Heart left ventricle (tissue), 16 donors: ENCODE results near the gene CPT2. TPM values are rescaled to one million over a fixed set of nuclear protein-coding genes. Genes with fewer than 3 reads are reported as not detected.
"Not testable (repeated sequence)": the region's sequence is repeated elsewhere in the genome, so short reads cannot be mapped to it uniquely, and the experiment has no call there.

Source experiments
- ATAC-seq, 4 donors: fragments of 200-7000 bp; cut with Tn5 transposase; one replicate each; pipeline ENCODE4 v1.9.1; 2020 to 2022; ENCODE audit warnings: moderate library complexity in 4 of 4, mild to moderate bottlenecking in 3 of 4, moderate number of reproducible peaks in 1 of 4
- DNase-seq, 5 donors: peaks; one replicate each; pipeline ENCODE4 v3.0.0-alpha.2; 2020
- H3K27ac ChIP-seq, 12 donors: fragments of 200-600 bp; sonication (generic) in 4 of 12; one replicate each; pipeline versions ENCODE4 v1.5.0 to v1.8.0; 2016 to 2022; ENCODE audit warnings: mild to moderate bottlenecking in 2 of 12
- H3K27me3 ChIP-seq, 9 donors: fragments of 200-600 bp; sonication (generic) in 2 of 9; one replicate each; pipeline versions ENCODE4 v1.5.1 to v1.8.0; 2016 to 2022; ENCODE audit warnings: mild to moderate bottlenecking in 3 of 9
- H3K36me3 ChIP-seq, 9 donors: fragments of 200-600 bp; sonication (generic) in 2 of 9; one replicate each; pipeline versions ENCODE4 v1.5.0 to v1.8.0; 2018 to 2022; ENCODE audit warnings: mild to moderate bottlenecking in 2 of 9
- H3K4me1 ChIP-seq, 12 donors: fragments of 200-600 bp; sonication (generic) in 4 of 12; one replicate each; pipeline versions ENCODE4 v1.5.0 to v1.8.0; 2016 to 2022; ENCODE audit warnings: mild to moderate bottlenecking in 3 of 12
- H3K4me3 ChIP-seq, 12 donors: fragments of 200-600 bp; sonication (generic) in 4 of 12; one replicate each; pipeline versions ENCODE4 v1.5.0 to v1.8.0; 2017 to 2022; ENCODE audit warnings: mild to moderate bottlenecking in 9 of 12, moderate library complexity in 4 of 12
- H3K9me3 ChIP-seq, 12 donors: fragments of 200-600 bp; sonication (generic) in 4 of 12; one replicate each; pipeline versions ENCODE4 v1.5.0 to v1.8.0; 2016 to 2022; ENCODE audit warnings: mild to moderate bottlenecking in 1 of 12
- POLR2A ChIP-seq, 2 donors: fragments of 450-650 bp; IDR thresholded peaks; one replicate each; pipeline ENCODE4 v1.6.1; 2017; ENCODE audit warnings: antibody characterized with exemption in 2 of 2, mild to moderate bottlenecking in 2 of 2, moderate library complexity in 2 of 2
- WGBS, 4 donors: extraction: QIAGEN DNeasy Blood & Tissue Kit in 2 of 4; methylation state at CpG; one replicate each; pipeline versions ENCODE4 v1.1.5 to v1.1.7; 2013 to 2018; 5-methylcytosine and 5-hydroxymethylcytosine counted together
- intact Hi-C, 10 donors: fragments of 100-400 bp; cut with DNase I; formaldehyde crosslinking; loops; one replicate each; pipeline versions ENCODE4 v1.11.1 to v1.14.2; 2022
- polyA plus RNA-seq, 2 donors: library from polyadenylated mRNA; stranded (reverse); fragments of 200-250 nt; gene quantifications; one replicate each; pipeline ENCODE4 v1.2.3, GENCODE V29; 2013
- total RNA-seq, 9 donors: library from RNA; depleted of rRNA in 2 of 9; stranded (reverse); fragments of >200 nt in 2 of 9; fragmentation: NEBNext Ultra II Directional in 3 of 9; extraction: Animal tissue kit (Norgen Biotek cat#: 25700) in 3 of 9; gene quantifications; one replicate each; pipeline versions ENCODE4 v1.1.0 to v1.2.4, GENCODE V29; 2016 to 2023
- TF ChIP-seq, protein P1 (sequence below), 12 donors: fragments of 200-600 bp; sonication (generic) in 4 of 12; IDR thresholded peaks; one replicate each; pipeline versions ENCODE4 v1.5.0 to v1.8.0; 2018 to 2022; ENCODE audit warnings: antibody characterized with exemption in 12 of 12, mild to moderate bottlenecking in 5 of 12
- donor health status: ischemic (EF 13 %, LVEDD 7.1; RV severe dilation, severe dysfunction).
- donor health status: healthy with polysubstance abuse.
- donor health status: DM: no; HTN: yes; CAD: no.
- donor health status: DM: no; HTN: no; CAD: no.
- donor health status: ischemic (EF 25% LVEDD 6.9; RV normal size, moderate dysfunction).
- donor health status: ischemic (EF 25% LVEDD 5.7; RV mildly dilated, moderate dysfunction).
- donor health status: healthy.
- donor health status: DM: yes; HTN: yes; CAD: no.
- donor health status: ischemic (EF 35%, LVEDD 5.7; RV mildly dilated, moderate dysfunction).
- donor health status: nonischemic (EF 11% LVEDD 7.7; RV severe dilation, severe dysfunction).
- donor health status: DM: yes; HTN: yes; CAD: no.
- donor health status: PGD.
- donor health status: ischemic (EF 29% LVEDD 5.4; RV normal size, mild dysfunction).
- donor health status: nonischemic (EF 23%, LVEDD 6.1; RV moderate dilation, normal function).

The CPT2 gene
- total and polyA plus RNA-seq, 11 donors, result 14.7 to 62.3 (median 34.0) TPM

DNA sequence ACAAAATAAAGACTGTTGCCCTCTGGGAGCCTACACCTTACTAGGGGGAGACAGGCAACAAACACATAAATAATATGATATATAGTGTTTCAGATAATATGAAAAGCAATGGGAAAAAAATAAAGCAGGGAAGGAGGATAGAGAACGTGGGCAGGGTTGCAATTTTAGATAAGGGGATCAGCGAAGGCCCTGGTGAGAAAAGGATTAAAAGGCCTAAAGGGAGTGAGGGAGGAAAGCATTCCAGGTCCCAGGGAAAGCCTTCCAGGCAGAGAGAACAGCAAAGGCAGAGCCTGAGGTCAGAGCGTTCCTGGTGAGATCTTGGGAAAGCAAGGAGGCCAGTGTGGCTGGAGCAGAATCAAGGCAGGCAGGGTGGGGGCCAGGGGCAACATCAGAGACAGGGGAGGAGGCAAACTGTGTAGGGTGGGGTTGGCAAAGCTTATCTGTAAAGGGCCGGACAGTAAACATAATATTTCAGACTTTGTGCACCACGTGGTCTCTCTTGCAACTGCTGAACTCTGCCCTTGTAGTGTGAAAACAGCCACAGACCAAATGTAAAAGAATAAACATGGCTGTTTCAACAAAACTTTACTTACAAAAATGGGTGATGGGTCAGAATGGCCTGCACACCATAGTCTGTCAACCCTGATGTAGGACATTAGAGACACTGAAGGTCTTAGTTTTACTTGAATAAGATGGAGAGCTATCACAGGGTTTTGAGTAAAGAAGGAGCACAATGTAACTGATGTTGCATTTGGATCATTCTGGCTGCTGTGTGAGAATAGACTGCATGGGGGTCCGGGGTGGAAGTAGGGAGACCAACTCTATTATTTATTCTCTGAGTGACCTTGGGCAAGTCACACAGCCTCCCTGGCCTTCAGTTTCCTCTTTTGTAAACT lies 13.3 kb upstream of the CPT2 start:
- peak in 1 of 5 donors; percentile 54 for DNase-seq
- H3K27me3 ChIP-seq, result no peaks in the 10 kb centered on the region
- peak overlapping the region in 4 of 12 donors; percentile 16 to 45 (median 36) for H3K27ac ChIP-seq
- H3K4me3 ChIP-seq, result no peak overlapping the region
- peaks cover 0 to 19% (median 6%) of the 10 kb centered on the region in 12 donors for H3K4me1 ChIP-seq
- H3K9me3 ChIP-seq, result peaks cover 0 to 2% (median 0%) of the 10 kb centered on the region in 12 donors
- intact Hi-C loops, result loop anchor here in 8 of 10 donors (5.0 to 10.0 kb wide), 11 partner anchors 119 to 489 kb away; partner anchors contain the start of genes PODN (in 2 of the 8), COA7 (in 1 of the 8), ECHDC2 (in 1 of the 8) and SCP2 (in 1 of the 8)
- H3K36me3 ChIP-seq, result no peaks in the 10 kb centered on the region
- WGBS, 4 donors, result 70 to 79% (median 74%) methylated on average over 6 of the region's 6 CpGs
- ATAC-seq, result peak in 2 of 4 donors; percentile 40 to 71
- TF ChIP-seq POLR2A (IDR thresholded peaks at IDR 0.05), result no peak
- TF ChIP-seq, protein P1, sequence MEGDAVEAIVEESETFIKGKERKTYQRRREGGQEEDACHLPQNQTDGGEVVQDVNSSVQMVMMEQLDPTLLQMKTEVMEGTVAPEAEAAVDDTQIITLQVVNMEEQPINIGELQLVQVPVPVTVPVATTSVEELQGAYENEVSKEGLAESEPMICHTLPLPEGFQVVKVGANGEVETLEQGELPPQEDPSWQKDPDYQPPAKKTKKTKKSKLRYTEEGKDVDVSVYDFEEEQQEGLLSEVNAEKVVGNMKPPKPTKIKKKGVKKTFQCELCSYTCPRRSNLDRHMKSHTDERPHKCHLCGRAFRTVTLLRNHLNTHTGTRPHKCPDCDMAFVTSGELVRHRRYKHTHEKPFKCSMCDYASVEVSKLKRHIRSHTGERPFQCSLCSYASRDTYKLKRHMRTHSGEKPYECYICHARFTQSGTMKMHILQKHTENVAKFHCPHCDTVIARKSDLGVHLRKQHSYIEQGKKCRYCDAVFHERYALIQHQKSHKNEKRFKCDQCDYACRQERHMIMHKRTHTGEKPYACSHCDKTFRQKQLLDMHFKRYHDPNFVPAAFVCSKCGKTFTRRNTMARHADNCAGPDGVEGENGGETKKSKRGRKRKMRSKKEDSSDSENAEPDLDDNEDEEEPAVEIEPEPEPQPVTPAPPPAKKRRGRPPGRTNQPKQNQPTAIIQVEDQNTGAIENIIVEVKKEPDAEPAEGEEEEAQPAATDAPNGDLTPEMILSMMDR (IDR thresholded peaks at IDR 0.05), result no peak

DNA sequence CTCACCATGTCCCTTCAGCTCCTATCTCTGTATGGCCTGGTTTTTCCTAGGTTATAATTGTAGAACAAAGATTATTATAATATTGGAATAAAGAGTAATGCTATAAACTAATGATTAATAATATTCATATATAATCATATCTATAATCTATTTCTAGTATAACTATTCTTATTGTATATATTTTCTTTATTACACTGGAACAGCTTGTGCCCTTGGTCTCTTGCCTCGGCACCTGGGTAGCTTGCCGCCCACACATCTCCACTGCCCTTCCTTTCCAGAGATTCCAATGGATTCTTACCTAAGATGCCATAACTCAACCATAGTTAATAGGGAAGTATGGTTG lies 10.7 kb upstream of the CPT2 start:
- not testable (repeated sequence) for H3K27ac ChIP-seq, DNase-seq, H3K9me3 ChIP-seq, H3K36me3 ChIP-seq, ATAC-seq, H3K27me3 ChIP-seq, H3K4me3 ChIP-seq
- H3K4me1 ChIP-seq, result peaks cover 0 to 19% (median 6%) of the 10 kb centered on the region in 12 donors
- WGBS, 4 donors, result 70 to 89% (median 72%) methylated on average over 2 of the region's 2 CpGs
- TF ChIP-seq, protein P1 (IDR thresholded peaks at IDR 0.05), result peak in 3 of 12 donors; percentile 3 to 38 (median 11)
- intact Hi-C loops, result loop anchor here in 7 of 10 donors (10.0 kb wide), 8 partner anchors 121 to 491 kb away; partner anchors contain the start of genes COA7 (in 1 of the 7), ECHDC2 (in 1 of the 7), PODN (in 1 of the 7) and SCP2 (in 1 of the 7)

DNA sequence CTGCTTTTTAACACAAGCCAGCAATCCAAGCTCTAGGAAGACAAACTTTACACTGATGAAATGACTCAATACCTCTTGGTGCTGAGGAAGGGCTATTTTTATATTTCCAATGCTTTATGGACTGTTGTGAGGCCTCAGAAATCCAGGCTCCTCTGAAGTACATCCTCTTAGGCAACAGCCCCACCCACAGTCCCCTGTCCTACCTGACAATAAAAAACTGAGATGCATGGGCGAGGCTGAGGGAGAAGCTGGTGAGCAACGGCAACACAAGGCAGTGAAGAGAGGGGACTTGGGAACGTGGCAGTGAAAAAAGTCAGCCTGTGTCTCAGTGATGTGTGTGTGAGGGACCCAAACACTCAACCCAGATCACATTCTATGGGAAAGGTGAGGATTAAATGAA lies 10.1 kb upstream of the CPT2 start:
- ATAC-seq, result no peak
- WGBS, 4 donors, result 79 to 86% (median 80%) methylated on average over 3 of the region's 3 CpGs
- DNase-seq, result no peak
- TF ChIP-seq, protein P1 (IDR thresholded peaks at IDR 0.05), result no peak
- TF ChIP-seq POLR2A (IDR thresholded peaks at IDR 0.05), result no peak
- peaks cover 0 to 19% (median 6%) of the 10 kb centered on the region in 12 donors for H3K4me1 ChIP-seq
- no peaks in the 10 kb centered on the region for H3K27me3 ChIP-seq
- no peak overlapping the region for H3K27ac ChIP-seq
- peaks cover 0 to 2% (median 0%) of the 10 kb centered on the region in 12 donors for H3K9me3 ChIP-seq
- intact Hi-C loops, result loop anchor here in 7 of 10 donors (10.0 kb wide), 8 partner anchors 122 to 492 kb away; partner anchors contain the start of genes COA7 (in 1 of the 7), ECHDC2 (in 1 of the 7), PODN (in 1 of the 7) and SCP2 (in 1 of the 7)
- H3K4me3 ChIP-seq, result no peak overlapping the region
- H3K36me3 ChIP-seq, result no peaks in the 10 kb centered on the region

DNA sequence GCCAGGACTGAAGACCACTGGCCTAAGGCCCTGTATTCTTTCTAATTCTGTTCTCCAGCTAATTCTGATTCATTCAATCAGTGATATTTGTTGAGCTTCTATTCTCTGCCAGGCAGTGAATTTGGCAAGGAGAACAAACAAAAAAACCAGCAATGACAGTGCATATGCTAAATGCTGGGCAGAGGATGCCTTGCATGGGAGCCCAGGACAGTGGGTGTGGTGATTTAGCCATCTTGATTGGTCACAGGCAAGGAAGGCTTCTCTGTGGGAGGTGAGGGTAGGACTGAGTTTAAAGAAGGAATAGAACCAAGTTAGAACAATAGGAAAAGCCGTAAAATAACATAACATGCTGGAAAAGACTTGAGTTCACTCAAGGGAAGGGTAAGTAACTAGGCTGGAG lies 9.2 kb upstream of the CPT2 start:
- H3K27me3 ChIP-seq, result no peaks in the 10 kb centered on the region
- no peak overlapping the region for H3K27ac ChIP-seq
- WGBS, 4 donors, result 73 to 85% (median 79%) methylated on average over 1 of the region's 1 CpG
- H3K9me3 ChIP-seq, result peaks cover 0 to 2% (median 0%) of the 10 kb centered on the region in 12 donors
- intact Hi-C loops, result loop anchor here in 7 of 10 donors (10.0 kb wide), 8 partner anchors 123 to 493 kb away; partner anchors contain the start of genes COA7 (in 1 of the 7), ECHDC2 (in 1 of the 7), PODN (in 1 of the 7) and SCP2 (in 1 of the 7)
- DNase-seq (no peak), ATAC-seq (no peak)
- TF ChIP-seq, protein P1 (IDR thresholded peaks at IDR 0.05), result no peak
- TF ChIP-seq POLR2A (IDR thresholded peaks at IDR 0.05), result no peak
- no peaks in the 10 kb centered on the region for H3K36me3 ChIP-seq
- peaks cover 0 to 11% (median 0%) of the 10 kb centered on the region in 12 donors for H3K4me1 ChIP-seq
- no peak overlapping the region for H3K4me3 ChIP-seq
